ENCODE measurements around the gene RNF41.
"Not testable (repeated sequence)": the region's sequence is repeated elsewhere in the genome, so short reads cannot be mapped to it uniquely, and the experiment has no call there.

The RNF41 gene

DNA sequence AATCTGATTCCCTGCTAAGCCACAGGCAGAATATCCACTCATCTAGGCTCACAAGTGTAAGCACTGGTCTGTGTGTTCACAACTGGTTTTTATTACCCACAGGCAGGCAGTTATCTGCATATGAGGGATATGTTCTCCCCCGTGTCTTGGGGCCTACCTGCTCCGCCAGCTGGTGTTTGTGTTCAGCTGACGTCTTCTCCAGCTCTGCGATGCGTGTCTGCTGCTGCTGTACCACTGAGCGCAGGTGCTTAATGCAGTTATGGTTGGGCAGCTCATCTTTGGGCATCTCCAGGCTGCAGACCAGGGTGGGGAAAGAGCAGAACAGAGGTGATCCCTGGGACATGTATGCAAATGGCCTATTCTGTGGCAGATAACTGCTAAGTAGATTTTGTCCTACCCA is 13.7 kb downstream of the RNF41 start:
- peak in 1 of 2 donors; percentile 43 for DNase-seq

GRCh38 chr12:56206452-56207166 is 15.1 kb downstream of the RNF41 start:
- peak; percentile 47 to 52 for DNase-seq

DNA sequence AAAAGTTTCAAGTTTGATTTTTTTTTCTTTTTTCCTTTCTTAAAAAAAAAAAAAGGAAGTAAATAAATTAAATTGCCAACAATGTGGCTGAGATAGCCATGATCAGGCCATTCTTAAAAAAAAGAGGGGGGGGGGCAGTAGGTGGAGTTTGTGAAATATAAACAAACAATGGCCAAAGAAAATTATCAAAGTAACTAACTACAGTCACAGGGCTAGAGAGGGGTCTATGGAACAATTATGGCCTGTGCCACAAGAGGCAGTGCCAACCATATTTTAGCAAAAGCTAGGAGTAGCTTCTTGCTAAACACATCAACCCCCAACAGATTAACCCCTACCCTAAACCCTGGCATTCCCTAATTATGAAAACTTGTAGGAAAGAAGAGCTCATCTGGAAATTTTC is 16.3 kb downstream of the RNF41 start:
- peak in 1 of 2 donors; percentile 18 for DNase-seq

DNA sequence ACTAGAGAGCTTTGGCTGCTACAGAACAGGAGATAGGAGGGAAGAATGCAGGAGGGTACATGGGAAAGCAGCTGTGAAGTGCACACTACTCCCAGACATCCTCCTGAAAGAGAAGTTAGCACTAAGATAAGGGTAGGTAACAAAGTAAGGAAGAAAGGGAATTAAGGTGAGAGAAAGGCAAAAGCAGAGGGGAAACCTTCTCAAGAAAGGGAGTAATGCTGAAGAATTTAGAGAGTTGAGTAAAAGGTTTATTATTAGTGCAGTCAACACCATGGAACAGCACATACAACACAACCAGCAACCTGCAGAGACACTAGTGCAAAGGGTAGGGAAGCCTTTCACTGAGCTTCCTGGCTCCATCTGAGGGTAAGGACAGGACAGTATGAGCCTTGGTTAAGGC is 17.4 kb downstream of the RNF41 start:
- no peak for DNase-seq

DNA sequence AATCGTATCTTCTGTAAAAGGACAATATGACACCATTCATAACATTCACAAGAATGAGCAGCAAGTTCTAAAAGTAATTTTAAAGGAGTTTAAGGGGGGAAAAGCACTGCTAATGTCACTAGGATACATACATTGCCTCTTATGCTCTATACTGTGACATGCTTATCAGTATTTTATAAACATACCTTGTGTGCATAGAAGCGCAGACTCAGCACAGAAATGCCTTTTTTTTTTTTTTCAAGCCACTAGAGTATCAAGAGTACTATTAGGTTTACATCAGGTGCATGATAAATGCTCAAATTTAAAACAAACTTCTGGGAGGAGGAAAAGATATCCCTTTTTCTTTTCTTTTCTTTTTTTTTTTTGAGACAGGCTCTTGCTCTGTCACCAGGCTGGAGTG is 18.9 kb downstream of the RNF41 start:
- no peak for DNase-seq

- no peak for DNase-seq
Observed at GRCh38 chr12:56202366-56202765, 19.4 kb downstream of the RNF41 start.

GRCh38 chr12:56198836-56199235 is 22.9 kb downstream of the RNF41 start:
- DNase-seq, result no peak

- no peak for DNase-seq
Observed at GRCh38 chr12:56197921-56198635, 23.6 kb downstream of the RNF41 start.

DNA sequence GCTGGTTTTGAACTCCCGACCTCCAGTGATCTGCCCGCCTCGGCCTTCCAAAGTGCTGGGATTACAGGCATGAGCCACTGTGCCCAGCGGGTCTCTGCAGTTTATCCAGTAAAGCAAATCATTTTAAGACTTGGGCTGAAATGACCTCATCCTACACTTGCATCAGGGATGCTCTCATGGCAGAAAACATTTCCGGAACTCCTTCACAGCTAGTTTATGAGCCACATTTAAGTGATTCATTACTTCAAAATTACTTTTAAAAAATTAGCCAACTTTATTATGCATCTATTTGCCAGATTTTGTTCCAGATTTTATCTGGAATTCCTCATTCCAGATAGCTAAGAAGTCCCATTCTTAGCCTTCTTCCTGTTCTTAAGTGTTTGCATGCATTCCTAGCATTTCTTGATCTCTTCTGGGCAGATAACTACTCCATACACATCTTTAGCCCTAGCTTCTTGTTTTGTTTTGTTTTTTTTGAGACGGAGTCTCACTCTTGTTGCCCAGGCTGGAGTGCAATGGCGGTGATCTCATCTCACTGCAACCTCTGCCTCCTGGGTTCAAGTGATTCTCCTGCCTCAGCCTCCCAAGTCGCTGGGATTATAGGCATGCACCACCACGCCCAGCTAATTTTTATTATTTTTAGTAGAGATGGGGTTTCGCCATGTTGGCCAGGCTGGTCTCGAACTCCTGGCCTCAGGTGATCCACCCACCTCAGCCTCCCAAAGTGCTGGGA is 24.7 kb downstream of the RNF41 start:
- DNase-seq, result not testable (repeated sequence)

DNA sequence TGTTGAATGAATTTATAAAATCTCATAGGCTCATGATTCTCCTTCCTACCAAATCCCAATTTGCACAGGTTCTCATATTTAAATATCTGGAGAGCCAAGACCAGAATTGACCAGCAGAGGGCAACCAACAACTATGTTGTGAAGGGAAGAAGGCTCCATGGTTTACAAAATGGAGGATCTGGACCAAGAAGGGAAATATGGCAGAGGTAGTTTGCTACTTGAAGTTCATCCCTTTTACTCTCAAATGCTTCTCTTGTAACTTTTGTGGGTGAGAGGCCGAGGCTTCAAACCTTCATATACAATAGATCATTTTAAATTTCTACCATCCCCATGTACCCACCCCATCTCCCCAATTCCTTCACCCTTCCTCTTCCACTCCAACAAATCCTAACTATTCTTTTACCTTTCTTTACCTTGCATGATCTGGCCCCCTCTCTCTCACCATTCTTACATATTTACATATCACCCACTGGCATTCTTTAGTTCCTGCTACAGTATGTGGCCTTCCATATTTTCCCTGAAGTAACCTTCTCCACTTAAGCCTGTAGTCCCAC is 28.6 kb downstream of the RNF41 start:
- peak; percentile 75 to 87 for DNase-seq

GRCh38 chr12:56192582-56192981 is 29.1 kb downstream of the RNF41 start:
- DNase-seq, result no peak

GRCh38 chr12:56190695-56191155 is 31.0 kb downstream of the RNF41 start:
- DNase-seq, result no peak

- DNase-seq, result peak; percentile 77 to 86
Observed at GRCh38 chr12:56189918-56190694, 31.6 kb downstream of the RNF41 start.

DNA sequence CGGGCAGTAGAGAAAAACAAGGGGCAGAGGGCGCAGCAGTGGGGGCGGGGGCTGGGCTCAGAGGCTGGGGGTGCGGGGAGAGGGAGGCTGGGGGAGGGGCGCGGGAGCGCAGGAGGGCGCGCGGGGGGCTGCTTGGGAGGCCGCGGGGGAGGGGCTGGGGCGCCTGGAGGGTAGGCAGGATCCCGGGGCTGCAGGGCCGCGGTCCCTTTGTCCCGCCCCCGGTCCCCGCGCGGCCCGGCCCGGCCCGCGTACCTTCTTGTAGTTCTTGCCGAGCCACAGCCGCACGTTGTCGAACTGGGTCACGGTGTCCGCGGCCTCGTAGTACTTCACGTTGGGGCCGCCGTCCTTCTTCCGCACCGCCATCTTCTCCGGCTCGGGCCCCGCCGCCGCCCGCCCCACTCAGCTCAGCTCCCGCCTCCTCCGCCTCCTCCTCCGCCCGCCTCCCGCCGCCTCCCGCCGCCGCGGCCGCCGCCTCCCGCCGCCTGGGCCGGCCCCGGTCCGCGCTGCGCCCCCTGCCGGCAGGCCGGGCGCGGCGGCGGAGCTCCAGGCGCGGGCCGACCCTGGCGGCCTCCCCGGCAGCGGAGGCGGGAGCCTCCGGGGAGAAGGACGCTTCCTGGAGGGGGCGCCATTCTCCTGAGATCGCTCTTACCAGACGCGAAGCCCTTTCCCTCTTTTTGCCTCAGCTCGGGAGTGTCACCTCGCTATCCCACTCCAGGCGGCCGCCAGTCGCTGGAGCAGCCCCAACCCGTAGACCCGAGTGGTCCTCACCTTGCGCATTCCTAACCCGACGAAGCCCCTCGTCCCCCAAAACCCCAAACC is 32.4 kb downstream of the RNF41 start, which contains the start of gene SMARCC2:
Gene SMARCC2, minus strand, starts transcription at position 385 of the 819 bp plus-strand sequence. Its CDS starts 22 bp downstream, at position 363.
- peak; percentile 83 to 90 for DNase-seq

- no peak for DNase-seq
Observed at GRCh38 chr12:56188778-56189098, 33.0 kb downstream of the RNF41 start.

GRCh38 chr12:56188131-56188777 is 33.5 kb downstream of the RNF41 start:
- DNase-seq, result no peak

DNA sequence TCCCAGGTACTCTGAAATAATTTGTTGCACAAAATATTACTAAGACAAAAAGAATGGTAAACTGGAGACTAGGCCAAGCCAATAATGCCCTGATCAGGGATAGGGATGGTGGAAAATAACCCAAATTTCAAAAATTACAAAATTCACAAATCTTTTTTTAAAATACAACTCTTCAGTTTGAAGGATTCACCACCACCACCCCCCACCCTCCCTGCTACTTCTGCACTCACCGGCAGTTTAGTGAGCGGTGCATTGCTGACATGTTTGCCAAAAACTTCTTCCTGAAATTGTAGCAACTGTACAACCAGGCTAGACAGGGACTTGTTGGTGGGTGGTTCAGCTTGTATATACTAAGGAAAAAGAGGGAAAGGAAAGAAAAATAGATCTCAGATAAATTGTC is 34.8 kb downstream of the RNF41 start:
- DNase-seq, result no peak

DNA sequence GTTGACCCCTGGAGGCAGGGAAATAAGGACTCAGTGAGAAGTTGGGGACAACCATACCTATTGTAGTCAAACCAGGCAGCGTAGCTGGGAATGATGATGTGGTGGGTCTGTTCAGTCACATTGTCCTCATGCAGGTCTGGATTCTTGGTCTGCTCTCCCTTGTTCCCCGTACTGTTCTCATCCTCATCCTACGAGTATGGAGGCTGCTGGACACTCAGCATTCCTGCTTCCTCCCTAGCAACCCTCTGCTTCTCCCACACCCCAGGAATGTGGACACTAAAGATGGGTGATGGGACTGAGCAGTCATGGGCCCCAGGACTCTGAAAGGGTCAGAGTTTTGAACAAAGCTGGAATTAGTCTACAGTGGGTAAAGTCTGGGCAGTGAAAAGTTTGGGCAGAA is 43.4 kb downstream of the RNF41 start:
- DNase-seq, result no peak

DNA sequence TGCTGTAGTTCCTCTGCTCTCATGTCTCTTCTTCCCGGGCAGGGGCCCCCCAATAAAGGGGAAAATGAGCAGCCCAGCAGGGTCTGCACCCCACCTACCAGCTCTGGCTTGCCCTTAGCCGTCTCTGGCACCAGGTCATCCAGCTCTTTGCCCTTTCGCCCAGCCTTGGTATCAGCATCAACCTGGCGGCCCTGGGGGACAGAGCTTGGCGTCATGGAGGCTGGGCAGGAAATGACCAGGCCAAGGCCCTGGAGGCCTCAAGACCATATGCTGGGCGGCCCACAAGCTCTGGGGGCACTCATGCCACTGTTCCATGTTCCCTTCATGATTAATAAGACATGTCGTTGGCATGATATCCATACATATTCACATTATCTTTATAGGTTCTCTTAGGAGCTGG is 48.9 kb downstream of the RNF41 start:
- DNase-seq, result no peak

DNA sequence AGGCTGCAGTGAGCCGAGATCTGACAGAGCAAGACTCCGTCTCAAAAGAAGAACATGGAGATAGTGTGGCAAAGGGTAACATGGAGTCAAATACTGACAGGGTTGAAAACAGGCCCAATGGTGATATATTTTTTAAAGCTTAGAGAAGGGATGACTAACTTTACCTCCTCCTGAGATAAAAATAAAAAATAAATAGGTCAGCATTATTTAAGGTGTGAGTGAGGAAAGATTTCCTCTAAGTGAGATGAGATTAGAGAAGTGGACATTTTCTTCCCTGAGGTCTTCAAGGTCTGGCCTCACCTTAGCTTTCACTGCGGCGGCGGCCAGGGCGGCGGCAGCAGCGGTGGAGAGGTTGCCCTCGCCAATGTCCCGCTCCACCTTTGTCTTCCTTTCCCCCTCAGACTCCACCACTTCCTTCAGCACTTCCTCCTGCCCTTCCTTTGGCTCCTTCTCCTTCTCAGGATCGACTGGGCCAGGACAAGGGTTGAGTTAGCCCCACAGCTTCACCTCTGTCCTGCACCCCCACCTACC is 52.4 kb downstream of the RNF41 start:
- no peak for DNase-seq

GRCh38 chr12:56165369-56165768 is 56.4 kb downstream of the RNF41 start:
- DNase-seq, result no peak
